H54 (cell line): ENCODE data around the gene ARL5A.

Experiments used
- DNase-seq: peaks from one replicate; pipeline ENCODE4 v3.0.0; 2011; ENCODE audit warnings: low spot score, mixed read lengths; ENCODE audit not compliant: insufficient read length
- FAIRE-seq: peaks from 3 replicates; lab custom pipeline; 2011; peaks lifted over from hg19 to GRCh38; lab: Jason Lieb, UNC
- POLR2A ChIP-seq: IDR thresholded peaks from 2 replicates; pipeline ENCODE4 v1.6.1; 2011; ENCODE audit warnings: low read depth, mild to moderate bottlenecking, low read length

ARL5A gene

DNA sequence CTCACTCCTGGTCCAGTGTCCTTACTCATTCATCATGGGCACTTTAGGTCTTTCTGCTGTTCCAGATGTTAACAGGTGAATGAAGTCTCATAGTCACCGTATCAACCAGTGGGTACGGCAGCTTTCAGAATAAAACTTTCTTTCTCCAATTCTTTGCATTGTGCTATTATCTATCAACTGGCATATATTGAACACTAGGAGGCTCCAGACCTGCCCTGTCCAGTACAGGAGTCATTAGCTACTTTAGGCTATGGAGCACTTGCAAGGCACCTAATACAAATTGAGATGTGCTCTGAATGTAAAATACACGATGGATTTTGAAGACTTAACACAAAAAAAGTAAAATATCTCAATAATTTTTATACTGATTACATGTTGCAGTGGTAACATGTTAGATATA, 50.7 kb downstream of the ARL5A start:
- no peak for FAIRE-seq

DNA sequence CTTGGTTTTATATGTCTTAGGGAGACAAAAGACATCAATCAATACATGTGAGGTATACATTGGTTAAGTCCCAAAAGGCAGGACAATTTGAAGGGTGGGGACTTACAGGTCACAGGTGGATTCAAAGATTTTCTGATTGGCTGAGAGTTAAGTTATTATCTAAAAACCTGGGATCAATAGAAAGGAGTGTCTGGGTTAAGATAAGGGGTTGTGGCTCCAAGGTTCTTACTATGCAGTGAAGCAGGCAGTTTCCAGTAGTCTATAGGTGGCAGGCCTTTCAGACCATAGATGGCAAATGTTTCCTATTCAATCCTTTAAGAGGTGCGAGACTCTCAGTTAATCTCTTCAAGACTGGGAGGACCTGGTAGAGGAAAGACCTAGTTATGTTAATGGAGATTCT, 51.9 kb downstream of the ARL5A start:
- no peak for TF ChIP-seq POLR2A
- no peak for DNase-seq
- no peak for FAIRE-seq

More for the DNA sequence above, 50.7 kb downstream of the ARL5A start:
- TF ChIP-seq POLR2A: no peak
- no peak for DNase-seq

DNA sequence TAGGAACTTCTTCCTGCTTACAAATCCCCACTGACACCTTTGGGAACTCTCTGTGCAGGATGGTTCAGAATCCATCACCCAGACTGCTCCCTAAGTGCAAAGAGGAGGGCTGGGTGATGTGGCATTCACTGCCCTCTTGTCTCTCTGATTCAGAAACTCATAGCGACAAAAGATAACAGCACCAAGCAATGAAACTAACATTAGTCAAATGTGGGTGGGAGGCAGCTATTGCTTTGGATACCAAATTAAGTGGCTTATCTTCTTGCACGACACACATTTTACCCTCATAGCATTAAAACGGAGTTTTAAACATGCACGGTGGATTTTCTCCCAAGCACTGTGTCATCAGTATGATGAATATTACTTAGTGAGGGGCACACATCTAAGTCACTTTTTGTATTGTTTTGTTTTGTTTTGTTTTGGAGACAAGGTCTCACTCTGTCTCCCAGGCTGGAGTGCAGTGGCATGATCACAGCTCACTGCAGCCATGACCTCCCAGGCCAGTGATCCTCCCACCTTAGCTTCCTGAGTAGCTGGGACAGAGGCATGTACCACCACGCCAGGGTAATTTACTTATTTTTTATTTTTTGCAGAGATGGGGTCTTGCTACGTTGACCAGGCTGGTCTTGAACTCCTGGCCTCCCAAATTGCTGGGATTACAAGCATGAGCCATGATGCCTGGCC, 53.0 kb downstream of the ARL5A start:
- DNase-seq (no peak), FAIRE-seq (no peak)
- no peak for TF ChIP-seq POLR2A

DNA sequence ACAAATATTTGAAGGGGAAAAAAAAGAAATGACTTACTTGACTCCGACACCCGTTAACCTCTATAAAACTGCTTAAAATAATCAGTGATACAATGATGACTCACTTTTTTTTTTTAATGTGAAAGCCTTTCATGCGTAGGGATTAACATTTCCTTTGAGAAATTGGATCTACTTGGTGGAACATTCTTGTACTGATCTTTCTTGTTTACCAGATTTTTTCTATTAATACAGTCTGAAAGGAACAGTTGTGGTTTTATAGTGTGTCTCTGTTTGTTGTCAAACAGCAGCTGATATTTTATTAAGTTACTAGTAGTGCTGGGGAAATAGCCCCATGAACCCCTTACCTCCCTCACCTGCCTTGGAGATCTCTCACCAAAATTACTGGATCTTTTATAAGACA, 53.7 kb downstream of the ARL5A start:
- FAIRE-seq (no peak), DNase-seq (no peak)
- TF ChIP-seq POLR2A: no peak

DNA sequence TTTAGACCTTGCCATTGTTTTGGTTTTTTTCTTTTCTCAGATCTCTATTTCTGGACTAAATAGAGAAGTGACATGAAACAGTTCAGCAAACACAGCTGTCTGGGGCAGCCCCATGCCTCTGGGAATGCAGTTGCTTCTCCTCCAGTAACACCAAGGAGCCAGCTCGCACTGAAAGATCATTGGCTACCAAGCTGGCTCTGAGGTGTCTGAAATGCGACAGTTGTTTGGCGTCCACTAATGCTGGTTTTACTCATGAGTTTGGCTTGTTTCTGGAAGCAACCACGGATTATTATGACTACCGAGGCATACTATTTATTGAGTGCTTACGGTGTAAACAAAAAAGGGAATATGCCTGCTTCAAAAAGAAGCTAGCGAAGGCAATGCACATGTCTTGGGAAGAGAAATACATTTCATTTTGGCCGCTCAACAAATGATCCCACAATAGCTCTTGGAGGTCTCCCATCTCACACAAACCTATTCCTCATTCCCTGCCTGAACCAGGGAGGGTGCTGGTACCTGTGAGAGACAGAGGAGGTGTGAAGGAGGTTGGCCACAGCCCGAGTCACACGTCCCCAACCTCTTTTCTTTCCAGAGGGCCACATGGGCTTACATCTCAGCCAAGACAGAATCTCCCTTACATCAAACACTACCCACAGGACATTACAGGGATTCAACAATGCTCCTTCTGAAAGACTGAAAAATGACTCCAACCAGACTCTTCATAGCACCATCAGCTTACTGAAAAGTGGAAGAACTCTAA, 56.4 kb downstream of the ARL5A start:
- TF ChIP-seq POLR2A: no peak
- no peak for FAIRE-seq
- DNase-seq: no peak

DNA sequence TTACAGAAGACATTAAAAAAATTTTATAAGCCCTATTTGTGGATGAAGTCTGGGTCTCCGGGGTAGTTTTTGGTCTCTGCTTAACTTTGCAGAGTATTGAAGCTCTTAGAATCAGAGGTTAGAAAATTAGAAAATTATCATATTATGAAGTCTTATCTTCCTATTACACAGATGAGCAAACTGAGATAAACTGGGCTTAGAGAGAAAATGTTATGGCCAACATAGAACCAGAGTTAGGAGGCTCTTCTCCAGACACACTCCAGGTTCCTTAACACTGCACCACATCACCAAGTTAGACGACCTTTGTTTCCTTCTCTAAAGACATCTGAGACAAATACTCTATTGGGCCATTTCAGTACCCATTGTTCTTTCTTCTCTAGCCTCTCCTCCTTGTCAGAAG, 57.2 kb downstream of the ARL5A start:
- no peak for FAIRE-seq
- no peak for TF ChIP-seq POLR2A
- DNase-seq: no peak

DNA sequence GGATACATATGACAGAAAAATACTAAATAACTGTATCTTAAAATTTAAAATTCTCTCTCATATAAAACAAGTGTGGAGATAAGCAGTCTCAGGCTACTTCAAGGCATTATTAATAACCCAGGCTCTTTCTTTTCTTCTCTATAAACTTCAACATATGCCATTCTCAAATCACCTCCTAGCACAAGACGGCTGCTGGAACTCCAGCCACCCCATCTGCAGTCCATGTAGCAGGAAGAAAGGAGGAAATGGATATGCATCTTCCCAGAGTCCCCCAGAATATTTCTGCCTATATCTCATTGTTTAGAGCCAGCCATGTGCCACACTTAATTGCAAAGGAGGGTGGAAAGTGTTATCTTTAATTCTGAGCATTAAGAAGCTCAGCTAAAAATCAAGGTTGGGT, 58.6 kb downstream of the ARL5A start:
- no peak for DNase-seq

DNA sequence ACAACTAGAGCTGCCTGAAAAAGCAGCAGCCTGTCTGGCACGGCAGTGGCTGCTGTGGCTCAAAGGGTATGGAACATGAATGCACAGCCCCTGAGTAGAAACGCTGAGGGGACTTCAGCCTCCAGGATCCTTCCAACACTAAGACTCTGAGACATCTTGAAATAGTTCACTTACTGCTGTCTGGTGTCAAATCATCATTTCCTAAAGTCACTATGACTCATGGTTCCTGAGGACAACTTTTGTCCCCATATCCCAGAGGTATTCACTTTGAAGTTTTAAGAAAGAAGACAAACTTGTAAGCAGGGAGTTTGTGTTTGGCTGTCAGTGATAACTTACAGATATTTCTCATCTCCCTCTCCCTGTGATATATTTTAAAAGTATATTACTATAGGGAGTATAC, 60.7 kb downstream of the ARL5A start:
- no peak for FAIRE-seq
- no peak for DNase-seq
- TF ChIP-seq POLR2A: no peak

More for the DNA sequence above, 58.6 kb downstream of the ARL5A start:
- no peak for TF ChIP-seq POLR2A
- no peak for FAIRE-seq

DNA sequence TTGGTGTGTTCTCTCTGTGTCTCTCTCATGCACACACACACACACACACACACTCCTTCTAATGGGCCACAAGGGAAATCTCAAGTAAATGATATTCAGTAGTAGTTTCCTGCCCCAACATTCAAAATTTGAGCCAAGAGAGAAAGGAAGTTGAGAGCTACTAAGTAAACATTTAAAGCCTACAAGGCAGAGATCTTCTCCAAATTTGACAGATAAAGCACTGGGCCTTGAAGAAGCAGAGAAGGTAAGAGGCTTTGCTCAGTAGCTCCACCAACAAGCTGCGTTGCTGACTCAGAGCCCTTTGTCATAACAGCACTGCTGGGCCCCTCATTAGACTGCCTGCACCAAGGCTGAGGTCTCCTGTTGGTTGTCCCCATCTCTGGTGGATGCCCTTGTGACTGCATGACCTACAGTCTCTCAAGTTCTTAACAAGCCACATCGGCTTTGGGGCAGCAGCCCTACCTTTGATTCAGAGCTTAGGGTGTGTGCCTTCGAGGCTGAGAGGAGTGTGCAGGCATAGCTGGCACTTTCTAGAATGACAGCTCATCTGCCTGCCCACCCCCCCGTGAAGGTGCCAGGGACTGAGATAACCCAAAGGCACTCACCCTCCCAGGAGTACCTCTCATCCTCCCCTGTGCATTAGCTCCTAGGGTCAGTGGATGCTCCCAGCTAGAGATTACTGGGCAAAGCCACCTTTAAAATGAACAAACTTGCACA, 61.6 kb downstream of the ARL5A start:
- no peak for DNase-seq
- TF ChIP-seq POLR2A: no peak
- FAIRE-seq: no peak

DNA sequence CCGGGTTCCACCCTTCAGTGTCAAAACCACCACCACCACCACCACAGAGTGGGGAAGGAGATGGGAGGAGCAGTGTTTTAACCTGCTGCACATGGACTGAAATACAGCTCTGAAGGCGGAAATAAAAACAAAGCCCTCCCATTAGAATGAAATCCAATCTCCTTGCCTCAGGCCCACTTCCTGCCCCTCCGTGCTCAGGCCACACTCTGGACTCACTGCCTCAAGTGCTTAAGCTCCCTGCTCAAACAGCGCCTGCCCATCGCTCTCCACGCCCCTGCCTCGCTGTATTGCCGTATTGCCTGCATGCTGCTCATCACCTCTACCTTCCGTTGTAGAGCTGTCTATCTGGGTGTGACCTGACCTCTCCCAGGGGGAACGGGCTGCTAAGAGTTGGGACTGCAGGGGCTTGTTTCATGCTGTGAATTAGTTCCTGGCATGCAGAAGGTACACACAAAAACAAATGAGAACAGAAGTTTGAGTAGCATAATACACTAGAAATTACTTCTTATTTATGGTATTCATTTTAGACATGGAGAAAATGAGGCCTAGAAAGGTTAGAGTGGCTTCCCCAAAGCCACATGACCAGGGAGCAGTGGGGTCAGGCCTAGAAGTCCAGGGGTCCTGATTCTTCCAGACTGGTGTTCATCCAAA, 62.3 kb downstream of the ARL5A start:
- FAIRE-seq (no peak), DNase-seq (no peak)
- TF ChIP-seq POLR2A: no peak

DNA sequence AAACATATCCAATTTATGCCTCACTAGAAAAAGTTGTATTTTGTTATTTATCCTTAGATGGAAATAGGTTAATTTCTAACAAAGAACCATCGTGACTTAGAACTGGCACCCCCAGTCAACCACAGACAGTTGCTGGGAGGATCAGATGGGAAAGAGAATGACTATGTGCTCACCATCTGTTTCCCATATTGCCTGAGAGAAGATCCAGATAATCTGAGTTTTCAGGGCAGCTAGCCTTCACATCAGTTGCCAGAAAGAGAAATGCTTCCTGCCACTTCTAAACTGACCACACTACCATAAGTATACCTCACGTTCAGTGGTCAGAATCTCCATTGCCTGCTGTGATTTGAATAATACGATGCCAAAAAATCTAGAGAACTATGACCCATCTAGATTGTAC, 65.5 kb downstream of the ARL5A start:
- DNase-seq (no peak), FAIRE-seq (no peak)
- TF ChIP-seq POLR2A: no peak

DNA sequence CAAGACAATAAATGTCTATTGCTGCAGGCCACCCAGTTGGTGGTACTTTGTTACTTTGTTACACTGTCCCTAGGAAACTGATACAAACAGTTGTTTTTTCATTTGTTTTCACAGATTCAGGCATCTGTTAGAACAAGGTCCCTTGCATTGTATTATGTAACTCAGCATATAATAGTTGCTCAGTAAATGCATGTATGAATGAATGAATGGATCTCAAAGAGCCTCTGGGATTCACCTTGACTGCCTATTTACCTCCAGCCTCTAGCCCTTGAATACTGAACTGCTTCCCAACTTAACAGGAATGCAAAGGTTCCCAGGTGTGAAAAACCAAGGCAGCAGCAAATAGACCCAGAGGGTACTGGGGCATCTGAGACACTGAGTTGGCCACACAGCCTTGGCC, 66.5 kb downstream of the ARL5A start:
- FAIRE-seq (no peak), DNase-seq (no peak)
- no peak for TF ChIP-seq POLR2A

DNA sequence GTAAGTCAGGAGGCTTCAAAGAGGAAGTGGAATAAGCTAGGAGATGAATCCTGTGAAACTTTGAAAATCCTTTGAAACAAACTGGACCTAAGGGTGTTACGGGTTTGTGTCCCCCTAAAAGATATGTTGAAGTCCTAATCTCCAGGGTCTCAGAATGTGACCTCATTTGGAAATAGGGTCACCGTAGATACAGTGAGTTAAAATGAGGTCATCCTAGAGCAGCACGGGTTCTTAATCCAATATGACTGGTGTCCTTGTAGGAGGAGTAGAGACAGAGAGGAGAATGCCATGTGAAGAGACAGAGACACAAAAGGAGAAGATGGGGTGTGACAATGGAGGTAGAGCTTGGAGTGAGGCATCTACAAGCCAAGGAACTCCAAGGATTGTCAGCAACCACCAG, 67.0 kb downstream of the ARL5A start:
- FAIRE-seq (no peak), DNase-seq (no peak)
- TF ChIP-seq POLR2A: no peak

DNA sequence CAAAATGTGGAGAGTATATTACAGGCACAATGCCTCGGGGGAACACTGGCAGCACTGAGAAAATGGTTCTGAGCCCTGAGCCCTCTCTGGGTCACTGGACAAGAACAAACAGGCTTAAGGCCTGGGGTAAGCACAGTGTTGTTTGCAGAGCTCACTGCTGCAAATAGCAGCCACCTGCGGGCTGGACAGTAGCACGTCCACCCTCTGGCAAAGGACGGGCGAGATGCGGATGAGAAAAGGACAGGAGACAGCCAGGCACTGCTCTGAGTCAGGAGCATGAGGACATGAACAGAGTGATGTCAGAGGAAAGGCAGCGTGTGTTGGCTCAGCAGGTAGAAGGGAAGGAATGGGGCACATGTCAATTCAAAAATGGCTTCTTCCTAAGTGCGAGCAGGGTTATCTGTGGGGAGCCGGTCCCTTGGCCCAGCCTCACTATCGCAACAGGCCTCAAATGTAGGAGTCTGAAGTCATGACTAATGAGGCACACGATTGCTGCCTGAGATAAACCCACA, 68.0 kb downstream of the ARL5A start:
- FAIRE-seq: no peak
- no peak for TF ChIP-seq POLR2A
- DNase-seq: no peak
